SJCRH30 (cell line): ENCODE measurements around the gene AEBP2. TPM values are rescaled to one million over a fixed set of nuclear protein-coding genes. Genes with fewer than 3 reads are reported as not detected.
"Not testable (repeated sequence)": the region's sequence is repeated elsewhere in the genome, so short reads cannot be mapped to it uniquely, and the experiment has no call there.

ENCODE experiments used
- DNase-seq, 2 experiments: peaks; one replicate each; pipeline ENCODE4 v3.0.0-alpha.2; 2015 to 2020
- H3K27ac ChIP-seq: fragments of 250-450 bp; sonication (Bioruptor Pico); 2 replicates; pipeline ENCODE4 v1.5.1; 2020; ENCODE audit warnings: mild to moderate bottlenecking, moderate library complexity
- H3K27me3 ChIP-seq: fragments of 250-450 bp; sonication (Bioruptor Pico); 2 replicates; pipeline ENCODE4 v1.5.1; 2020; ENCODE audit warnings: mild to moderate bottlenecking, moderate library complexity
- H3K36me3 ChIP-seq: fragments of 250-450 bp; sonication (Bioruptor Pico); 2 replicates; pipeline ENCODE4 v1.5.1; 2020; ENCODE audit warnings: mild to moderate bottlenecking, moderate library complexity
- H3K4me1 ChIP-seq: fragments of 250-450 bp; sonication (Bioruptor Pico); 2 replicates; pipeline ENCODE4 v1.5.1; 2020; ENCODE audit warnings: mild to moderate bottlenecking, moderate library complexity
- H3K4me3 ChIP-seq: fragments of 250-450 bp; sonication (Bioruptor Pico); 2 replicates; pipeline ENCODE4 v1.5.1; 2020; ENCODE audit warnings: mild to moderate bottlenecking, moderate library complexity
- H3K9me3 ChIP-seq: fragments of 250-450 bp; sonication (Bioruptor Pico); replicated peaks from 2 replicates; pipeline ENCODE4 v1.5.1; 2020; ENCODE audit warnings: mild to moderate bottlenecking, moderate library complexity
- total RNA-seq: library from RNA; depleted of rRNA; stranded (reverse); fragments of >200 nt; shearing (Covaris generic); gene quantifications from 2 replicates; pipeline ENCODE4 v1.2.3, GENCODE V29; 2014

The AEBP2 gene
- total RNA-seq, 1 experiment from 2014 or later: 29.7 TPM

DNA sequence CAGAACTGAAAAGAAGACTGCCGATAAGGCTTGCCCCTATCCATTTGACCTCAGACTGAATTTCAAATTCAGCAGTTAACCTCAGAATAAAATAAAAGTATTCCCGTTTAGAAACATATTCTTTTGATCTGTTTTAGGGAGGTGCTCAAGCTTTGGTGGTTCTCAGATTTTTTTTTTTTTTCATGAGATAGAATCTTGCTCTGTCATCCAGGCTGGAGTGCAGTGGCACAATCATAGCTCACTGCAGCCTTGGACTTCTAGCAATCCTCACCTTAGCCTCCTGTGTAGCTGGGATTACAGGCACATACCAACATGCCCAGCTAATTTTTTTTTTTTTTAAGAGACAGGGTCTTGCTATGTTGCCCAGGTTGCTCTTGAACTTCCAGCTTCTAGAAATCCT lies 15.5 kb downstream of the AEBP2 start:
- Histone ChIP-seq H3K9me3 (no peaks in the 10 kb centered on the region), H3K27ac (peak overlapping the region; percentile 83; the same call in 1 of the 2 replicates), H3K27me3 (no peaks in the 10 kb centered on the region), H3K4me3 (no peak overlapping the region), H3K36me3 (peaks cover 16% of the 10 kb centered on the region; the same call in 1 of the 2 replicates), H3K4me1 (peaks cover 34% of the 10 kb centered on the region)
- no peak for DNase-seq

DNA sequence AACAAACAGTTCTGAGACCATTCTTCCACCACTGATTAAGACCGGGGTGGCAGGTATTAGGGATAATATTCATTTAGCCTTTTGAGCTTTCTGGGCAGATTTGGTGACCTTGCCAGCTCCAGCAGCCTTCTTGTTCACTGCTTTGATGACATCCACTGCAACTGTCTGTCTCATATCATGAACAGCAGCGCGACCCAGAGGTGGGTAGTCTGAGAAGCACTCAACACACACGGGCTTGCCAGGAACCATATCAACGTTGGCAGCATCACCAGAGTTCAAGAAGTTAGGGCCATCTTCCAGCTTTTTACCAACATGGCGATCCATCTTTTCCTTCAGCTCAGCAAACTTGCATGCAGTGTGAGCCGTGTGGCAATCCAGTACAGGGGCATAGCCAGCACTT lies 16.9 kb downstream of the AEBP2 start:
- DNase-seq: no peak
- Histone ChIP-seq H3K4me1 (peaks cover 23% of the 10 kb centered on the region), H3K4me3 (no peak overlapping the region), H3K9me3 (no peaks in the 10 kb centered on the region), H3K27me3 (no peaks in the 10 kb centered on the region), H3K27ac (no peak overlapping the region), H3K36me3 (peaks cover 16% of the 10 kb centered on the region; the same call in 1 of the 2 replicates)

DNA sequence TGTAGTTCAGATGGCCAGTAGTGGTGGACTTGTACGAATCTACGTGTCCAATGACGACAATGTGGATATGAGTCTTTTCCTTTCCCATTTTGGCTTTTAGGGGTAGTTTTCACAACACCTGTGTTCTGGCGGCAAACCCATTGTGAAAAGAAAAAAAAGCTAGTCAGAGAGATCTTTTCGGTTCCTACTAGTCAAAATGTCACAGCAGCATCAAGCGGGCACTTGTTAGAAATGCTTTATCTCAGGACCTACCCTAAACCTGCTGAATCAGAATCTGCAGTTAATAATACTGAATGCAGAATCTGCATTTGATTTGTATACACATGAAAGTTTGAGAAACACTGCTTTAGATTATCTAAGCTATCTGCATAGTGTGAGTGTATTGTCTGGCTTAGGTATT lies 18.3 kb downstream of the AEBP2 start:
- no peak overlapping the region for H3K4me3 ChIP-seq
- H3K36me3 ChIP-seq: peaks cover 21% of the 10 kb centered on the region; the same call in 1 of the 2 replicates
- no peaks in the 10 kb centered on the region for H3K27me3 ChIP-seq
- DNase-seq: no peak
- H3K9me3 ChIP-seq: no peaks in the 10 kb centered on the region
- H3K27ac ChIP-seq: no peak overlapping the region
- H3K4me1 ChIP-seq: peaks cover 13% of the 10 kb centered on the region

DNA sequence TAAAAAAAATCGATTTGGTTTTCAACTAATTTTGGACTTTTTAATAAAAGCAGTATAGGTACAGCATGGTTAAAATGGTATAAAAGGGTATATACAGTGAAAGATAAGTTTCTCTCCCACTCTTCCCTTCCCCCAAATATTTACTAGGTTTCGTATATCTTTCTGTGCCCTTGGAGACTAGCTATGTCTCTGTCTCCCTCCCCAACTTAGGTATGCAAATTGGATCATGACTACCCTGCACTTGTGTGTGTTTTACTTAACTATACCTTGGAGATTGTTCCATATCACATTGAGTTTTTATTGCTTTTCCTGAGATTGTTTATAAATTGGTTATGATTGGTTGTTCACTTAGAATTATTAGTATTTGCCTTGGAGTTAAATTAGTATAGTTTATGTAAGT lies 19.4 kb downstream of the AEBP2 start:
- Histone ChIP-seq H3K4me1 (peaks cover 9% of the 10 kb centered on the region), H3K9me3 (no peaks in the 10 kb centered on the region), H3K27ac (no peak overlapping the region), H3K4me3 (no peak overlapping the region), H3K27me3 (no peaks in the 10 kb centered on the region), H3K36me3 (peaks cover 28% of the 10 kb centered on the region)
- no peak for DNase-seq

DNA sequence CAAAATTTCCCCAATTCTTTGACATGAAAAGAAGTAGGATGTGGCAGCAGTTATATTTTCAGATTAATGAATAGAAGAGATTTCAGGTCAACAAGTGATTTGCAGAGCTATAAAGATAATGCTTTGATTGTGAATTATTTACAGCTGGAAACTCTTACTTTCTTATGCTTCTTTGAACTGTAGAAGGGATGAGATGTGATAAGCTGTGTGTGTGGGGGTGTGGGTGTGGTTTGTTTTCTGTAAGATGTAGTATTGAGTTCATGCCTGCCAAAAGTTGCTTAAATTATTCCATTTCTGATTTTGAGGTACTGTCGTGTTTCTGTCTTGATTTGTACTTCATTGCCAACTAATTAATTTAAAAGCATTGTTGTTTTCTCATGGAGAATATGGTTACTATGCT lies 22.7 kb downstream of the AEBP2 start:
- Histone ChIP-seq H3K27me3 (no peaks in the 10 kb centered on the region), H3K4me3 (no peak overlapping the region), H3K4me1 (no peaks in the 10 kb centered on the region; the same call in 1 of the 2 replicates), H3K36me3 (peaks cover 43% of the 10 kb centered on the region), H3K27ac (no peak overlapping the region), H3K9me3 (no peaks in the 10 kb centered on the region)
- no peak for DNase-seq

DNA sequence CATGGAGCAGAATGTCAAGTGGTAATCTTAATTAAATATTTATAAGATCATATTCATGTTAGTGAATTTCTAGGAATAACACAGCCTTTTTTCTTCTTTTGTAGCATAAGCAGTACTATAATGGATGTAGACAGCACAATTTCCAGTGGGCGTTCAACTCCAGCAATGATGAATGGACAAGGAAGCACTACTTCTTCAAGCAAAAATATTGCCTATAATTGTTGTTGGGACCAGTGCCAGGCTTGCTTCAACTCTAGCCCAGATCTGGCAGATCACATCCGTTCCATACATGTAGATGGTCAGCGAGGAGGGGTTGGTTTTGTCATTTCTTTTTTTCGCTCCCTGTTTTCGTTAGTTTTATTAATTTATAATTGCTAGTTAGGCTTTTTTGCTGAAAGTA lies 23.1 kb downstream of the AEBP2 start:
- no peak overlapping the region for H3K4me3 ChIP-seq
- H3K27ac ChIP-seq: no peak overlapping the region
- H3K27me3 ChIP-seq: no peaks in the 10 kb centered on the region
- no peak for DNase-seq
- H3K36me3 ChIP-seq: peaks cover 44% of the 10 kb centered on the region
- no peaks in the 10 kb centered on the region for H3K9me3 ChIP-seq
- H3K4me1 ChIP-seq: no peaks in the 10 kb centered on the region; the same call in 1 of the 2 replicates

DNA sequence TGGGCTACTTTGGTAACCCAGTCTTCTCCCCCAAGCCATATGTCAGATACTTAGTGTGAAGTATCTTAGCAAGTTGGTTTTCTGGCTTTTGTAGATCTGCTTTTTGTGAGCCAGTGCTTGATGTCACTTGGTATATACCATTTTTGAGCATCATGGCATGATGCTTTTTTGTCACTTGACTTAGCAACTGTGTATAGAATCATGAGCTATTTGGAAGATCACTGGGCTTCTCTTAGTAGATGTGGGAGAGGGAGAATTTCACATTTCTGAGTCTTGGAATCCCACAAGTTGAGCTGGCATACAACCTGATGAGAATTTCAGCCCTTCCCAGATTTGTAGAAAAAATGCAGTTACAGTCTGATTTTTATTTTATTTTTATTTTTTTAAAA lies 24.9 kb downstream of the AEBP2 start:
- no peaks in the 10 kb centered on the region for H3K9me3 ChIP-seq
- H3K36me3 ChIP-seq: peaks cover 46% of the 10 kb centered on the region
- no peaks in the 10 kb centered on the region for H3K27me3 ChIP-seq
- no peak for DNase-seq
- no peaks in the 10 kb centered on the region; the same call in 1 of the 2 replicates for H3K4me1 ChIP-seq
- no peak overlapping the region for H3K4me3 ChIP-seq
- no peak overlapping the region for H3K27ac ChIP-seq

DNA sequence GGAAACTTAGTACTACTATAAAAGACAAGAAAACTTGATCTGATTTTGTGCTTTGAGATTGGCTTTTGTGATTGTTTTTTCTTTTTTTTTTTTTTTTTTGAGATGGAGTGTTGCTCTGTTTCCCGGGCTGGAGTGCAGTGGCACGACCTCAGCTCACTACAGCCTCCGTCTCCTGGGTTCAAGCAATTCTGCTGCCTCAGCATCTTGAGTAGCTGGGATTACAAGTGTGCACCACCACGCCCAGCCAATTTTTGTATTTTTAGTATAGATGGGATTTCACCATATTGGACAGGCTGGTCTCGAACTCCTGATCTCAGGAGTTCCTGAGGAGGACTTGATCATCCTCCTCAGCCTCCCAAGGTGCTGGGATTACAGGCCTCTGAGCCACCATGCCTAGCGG lies 26.4 kb downstream of the AEBP2 start:
- H3K4me1 ChIP-seq: no peaks in the 10 kb centered on the region; the same call in 1 of the 2 replicates
- H3K36me3 ChIP-seq: peaks cover 52% of the 10 kb centered on the region
- no peak overlapping the region for H3K4me3 ChIP-seq
- no peak for DNase-seq
- H3K9me3 ChIP-seq: no peaks in the 10 kb centered on the region
- no peak overlapping the region for H3K27ac ChIP-seq
- H3K27me3 ChIP-seq: no peaks in the 10 kb centered on the region

DNA sequence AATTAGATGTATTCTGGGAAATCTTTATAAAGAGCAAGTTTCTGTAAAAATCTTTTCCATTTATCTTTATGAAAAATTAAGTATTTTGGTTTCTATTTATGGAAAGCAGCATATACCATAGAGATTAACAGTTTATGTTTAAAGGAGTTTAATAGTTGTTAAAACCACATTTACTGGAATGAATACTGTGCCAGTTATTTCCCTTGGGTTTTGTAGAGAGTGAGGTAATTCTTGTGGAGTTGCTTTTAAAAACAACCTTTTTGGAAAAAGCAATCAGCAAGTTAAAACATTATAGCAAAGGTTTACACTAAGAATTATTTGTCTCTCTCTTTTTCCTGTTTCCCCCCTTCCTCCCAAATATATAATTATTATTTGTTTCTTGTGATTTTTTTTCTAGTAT lies 34.9 kb downstream of the AEBP2 start:
- Histone ChIP-seq H3K36me3 (peaks cover 60% of the 10 kb centered on the region), H3K27me3 (no peaks in the 10 kb centered on the region), H3K4me1 (0 out of 2 replicates have a peak, but pooled peaks cover 5% of the 10 kb centered on the region), H3K4me3 (no peak overlapping the region), H3K27ac (no peak overlapping the region), H3K9me3 (no peaks in the 10 kb centered on the region)
- DNase-seq: no peak

DNA sequence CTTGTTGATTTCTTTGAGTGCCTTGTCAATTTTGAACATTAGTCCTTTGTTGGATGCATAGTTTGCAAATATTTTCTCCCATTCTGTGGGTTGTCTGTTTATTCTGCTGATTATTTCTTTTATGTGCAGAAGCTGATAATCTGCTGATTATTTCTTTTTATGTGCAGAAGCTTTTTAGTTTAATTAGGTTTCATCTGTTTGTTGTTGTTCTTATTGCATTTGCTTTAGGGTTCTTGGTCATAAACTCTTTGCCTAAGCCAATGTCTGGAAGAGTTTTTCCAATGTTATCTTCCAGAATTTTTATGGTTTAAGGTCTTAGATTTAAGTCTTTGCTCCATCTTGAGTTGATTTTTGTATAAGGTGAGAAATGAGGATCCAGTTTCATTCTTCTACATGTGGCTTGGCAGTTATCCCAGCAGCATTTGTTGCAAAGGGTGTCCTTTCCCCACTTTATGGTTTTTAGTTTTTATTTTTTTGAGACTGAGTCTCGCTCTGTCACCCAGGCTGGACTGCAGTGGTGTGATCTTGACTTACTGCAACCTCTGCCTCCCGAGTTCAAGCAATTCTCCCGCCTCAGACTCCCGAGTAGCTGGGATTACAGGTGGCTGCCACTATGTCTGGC lies 36.7 kb downstream of the AEBP2 start:
- H3K9me3 ChIP-seq: peaks cover 10% of the 10 kb centered on the region; the same call in 1 of the 2 replicates
- not testable (repeated sequence) for DNase-seq, H3K4me3 ChIP-seq, H3K4me1 ChIP-seq, H3K27me3 ChIP-seq, H3K27ac ChIP-seq
- peaks cover 69% of the 10 kb centered on the region for H3K36me3 ChIP-seq

DNA sequence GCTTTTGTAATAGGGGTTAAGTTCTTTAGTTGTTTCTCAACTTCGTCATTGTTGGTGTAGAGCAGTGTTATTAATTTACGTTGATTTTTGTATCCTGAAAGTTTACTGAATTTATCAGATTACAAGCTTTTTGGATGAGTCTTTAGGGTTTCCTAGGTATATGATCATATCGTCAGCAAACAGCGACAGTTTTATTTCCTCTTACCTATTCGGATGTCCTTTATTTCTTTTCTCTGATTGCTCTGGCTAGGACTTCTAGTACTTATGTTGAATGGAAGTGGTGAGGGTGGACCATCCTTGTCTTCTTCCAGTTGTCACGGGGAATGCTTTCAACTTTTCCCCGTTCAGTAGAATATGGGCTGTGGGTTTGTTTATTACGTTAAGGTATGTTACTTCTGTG lies 37.8 kb downstream of the AEBP2 start:
- H3K4me1 ChIP-seq: 0 out of 2 replicates have a peak, but pooled peaks cover 5% of the 10 kb centered on the region
- peaks cover 73% of the 10 kb centered on the region for H3K36me3 ChIP-seq
- peaks cover 10% of the 10 kb centered on the region; the same call in 1 of the 2 replicates for H3K9me3 ChIP-seq
- H3K4me3 ChIP-seq: no peak overlapping the region
- H3K27me3 ChIP-seq: no peaks in the 10 kb centered on the region
- no peak overlapping the region for H3K27ac ChIP-seq
- DNase-seq: no peak

DNA sequence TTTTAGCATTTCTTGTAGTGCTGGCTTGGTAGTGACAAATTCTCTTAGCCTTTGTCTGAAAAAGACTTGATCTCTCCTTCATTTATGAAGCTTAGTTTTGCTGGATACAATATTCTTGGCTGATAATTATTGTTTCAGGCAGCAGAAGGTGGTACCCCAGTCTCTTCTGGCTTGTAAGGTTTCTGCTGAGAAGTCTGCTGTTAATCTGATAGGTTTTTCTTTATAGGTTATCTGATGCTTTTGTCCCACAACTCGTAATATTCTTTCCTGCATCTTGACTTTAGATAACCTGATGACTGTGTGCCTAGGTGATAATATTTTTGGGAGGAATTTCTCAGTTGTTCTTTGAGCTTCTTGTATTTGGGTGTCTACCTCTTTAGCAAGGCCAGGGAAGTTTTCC lies 41.2 kb downstream of the AEBP2 start:
- Histone ChIP-seq H3K27me3 (no peaks in the 10 kb centered on the region), H3K36me3 (peaks cover 52% of the 10 kb centered on the region), H3K27ac (no peak overlapping the region), H3K9me3 (peaks cover 10% of the 10 kb centered on the region; the same call in 1 of the 2 replicates), H3K4me1 (0 out of 2 replicates have a peak, but pooled peaks cover 5% of the 10 kb centered on the region), H3K4me3 (no peak overlapping the region)
- DNase-seq: peak in 1 of 2 experiments; percentile 9

DNA sequence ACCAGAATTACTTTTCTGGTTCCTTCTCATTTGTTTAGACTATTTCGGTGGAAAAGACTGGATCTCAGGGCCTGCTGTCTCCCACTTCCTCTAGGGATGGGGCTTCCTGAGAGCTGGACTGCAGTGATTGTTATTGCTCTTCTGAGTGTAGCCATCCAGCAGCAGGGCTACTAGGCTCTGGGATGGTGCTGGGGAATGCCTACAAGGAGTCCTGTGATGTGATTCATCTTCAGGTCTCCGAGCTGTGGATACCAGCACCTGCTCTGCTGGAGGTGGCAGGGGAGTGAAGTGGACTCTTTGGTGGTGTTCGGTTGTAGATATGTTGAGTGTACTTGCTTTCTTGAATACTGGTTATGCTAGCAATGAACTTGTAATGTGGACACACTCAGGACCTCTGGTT lies 42.7 kb downstream of the AEBP2 start:
- no peak overlapping the region for H3K27ac ChIP-seq
- peaks cover 10% of the 10 kb centered on the region; the same call in 1 of the 2 replicates for H3K9me3 ChIP-seq
- no peak overlapping the region for H3K4me3 ChIP-seq
- no peak for DNase-seq
- H3K27me3 ChIP-seq: no peaks in the 10 kb centered on the region
- no peaks in the 10 kb centered on the region for H3K4me1 ChIP-seq
- peaks cover 42% of the 10 kb centered on the region for H3K36me3 ChIP-seq

DNA sequence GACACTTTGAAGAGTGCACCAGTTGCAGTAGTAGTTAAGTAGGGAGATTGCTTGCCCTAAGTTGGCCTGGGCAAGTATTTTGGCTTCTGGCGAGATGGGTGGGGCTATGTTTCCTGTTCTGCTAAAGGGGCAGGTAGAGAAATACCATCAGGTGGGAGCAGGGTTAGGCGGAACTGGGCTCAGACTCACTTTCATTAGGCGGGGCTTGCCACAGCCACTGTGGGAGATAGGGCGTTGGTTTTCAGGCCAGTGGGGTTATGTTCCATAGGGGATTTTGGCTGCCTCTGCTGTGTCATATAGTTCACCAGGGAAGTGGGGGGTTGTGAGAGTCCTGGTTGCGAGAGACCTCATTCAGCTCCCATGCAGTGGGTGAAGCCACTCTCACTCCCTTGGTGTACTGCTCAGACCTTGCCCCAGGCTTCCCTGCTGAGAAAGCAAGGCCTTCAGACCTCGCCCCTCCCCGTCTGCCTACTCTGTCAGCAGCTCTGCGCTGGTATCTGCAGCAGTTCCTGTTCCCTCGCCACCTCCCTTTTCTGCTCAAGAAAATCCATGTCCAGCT lies 43.3 kb downstream of the AEBP2 start:
- H3K4me1 ChIP-seq: no peaks in the 10 kb centered on the region

DNA sequence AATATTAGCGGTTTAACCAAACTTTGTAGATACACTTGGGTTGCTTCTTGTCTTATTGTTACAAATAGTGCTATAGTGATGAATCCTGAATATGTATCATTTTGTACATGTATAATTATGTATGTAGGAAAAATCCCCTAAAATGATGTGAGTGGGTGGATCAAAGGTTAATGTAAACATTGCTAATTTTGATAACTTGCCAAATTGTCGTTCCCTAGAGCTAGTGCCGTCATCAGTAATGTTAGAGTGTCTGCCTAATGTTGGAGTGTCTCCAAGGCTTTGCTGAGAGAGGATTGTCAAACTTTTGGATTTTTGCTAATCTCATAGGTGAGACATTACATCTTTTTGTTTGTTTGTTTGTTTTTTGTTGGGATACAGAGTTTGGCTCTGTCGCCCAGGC lies 44.4 kb downstream of the AEBP2 start:
- Histone ChIP-seq H3K27me3 (no peaks in the 10 kb centered on the region), H3K27ac (no peak overlapping the region), H3K4me1 (no peaks in the 10 kb centered on the region), H3K4me3 (no peak overlapping the region), H3K9me3 (peaks cover 10% of the 10 kb centered on the region; the same call in 1 of the 2 replicates), H3K36me3 (peaks cover 35% of the 10 kb centered on the region)
- no peak for DNase-seq

More for the DNA sequence above, 43.3 kb downstream of the AEBP2 start:
- Histone ChIP-seq H3K36me3 (peaks cover 44% of the 10 kb centered on the region), H3K4me3 (no peak overlapping the region), H3K27me3 (no peaks in the 10 kb centered on the region), H3K27ac (no peak overlapping the region), H3K9me3 (peaks cover 10% of the 10 kb centered on the region; the same call in 1 of the 2 replicates)
- DNase-seq: no peak
